T-helper 1 cell treated with Interleukin-12 subunit alpha and Interleukin-12 subunit beta and Interleukin-4 antibody, amounts not matched to agents 30 ng/mL and 1 ng/mL, for 36 hours (primary cell): Measurements from ENCODE around the gene CYTH2. TPM values are rescaled to one million over a fixed set of nuclear protein-coding genes. Genes with fewer than 3 reads are reported as not detected.

Source experiments
- intact Hi-C: fragments of 100-400 bp; cut with micrococcal nuclease; formaldehyde crosslinking; loops from one replicate; pipeline ENCODE4 v1.15.1; 2024
- total RNA-seq: library from RNA; stranded (reverse); gene quantifications from 2 replicates; pipeline ENCODE4 v1.2.3, GENCODE V29; 2022

CYTH2 gene
- total RNA-seq, 1 donor from 2014 or later = 49.0 TPM

- intact Hi-C loops = loop anchor here (1.0 to 5.0 kb wide), 18 partner anchors 9 to 1384 kb away; partner anchors contain the start of genes AKT1S1, CYTH2, DBP and GRWD1
These were observed 24.0 kb downstream of the CYTH2 start for GRCh38 chr19:48492925-48493717.

GRCh38 chr19:48493718-48494401, 24.7 kb downstream of the CYTH2 start:
- intact Hi-C loops = loop anchor here (1.0 to 5.0 kb wide), 18 partner anchors 8 to 1383 kb away; partner anchors contain the start of genes AKT1S1, CYTH2, DBP and GRWD1

- intact Hi-C loops = no loop called here
These were observed 26.2 kb downstream of the CYTH2 start for GRCh38 chr19:48495396-48495795.

- intact Hi-C loops = no loop called here
These were observed 28.0 kb downstream of the CYTH2 start for GRCh38 chr19:48496959-48497727.

GRCh38 chr19:48497728-48498594, 28.8 kb downstream of the CYTH2 start:
- intact Hi-C loops = no loop called here

- intact Hi-C loops = no loop called here
These were observed 29.6 kb downstream of the CYTH2 start for GRCh38 chr19:48498595-48499311.

GRCh38 chr19:48499316-48500090, 30.3 kb downstream of the CYTH2 start:
- intact Hi-C loops = loop anchor here (10.0 kb wide), 1 partner anchor 465 kb away; the partner anchor contains the start of gene FTL

GRCh38 chr19:48500830-48501493, 31.8 kb downstream of the CYTH2 start:
- intact Hi-C loops = loop anchor here (10.0 kb wide), 1 partner anchor 464 kb away; the partner anchor contains the start of gene FTL

- intact Hi-C loops = loop anchor here (1.0 to 10.0 kb wide), 4 partner anchors 8 to 463 kb away; partner anchors contain the start of genes CYTH2 and FTL
These were observed 32.6 kb downstream of the CYTH2 start for GRCh38 chr19:48501494-48502349.

GRCh38 chr19:48502350-48503018, 33.3 kb downstream of the CYTH2 start:
- intact Hi-C loops = loop anchor here (1.0 to 10.0 kb wide), 4 partner anchors 8 to 462 kb away; partner anchors contain the start of genes CYTH2 and FTL

- intact Hi-C loops = loop anchor here (1.0 to 10.0 kb wide), 4 partner anchors 78 to 459 kb away; partner anchors contain the start of gene FTL
These were observed 37.1 kb downstream of the CYTH2 start for GRCh38 chr19:48506138-48506733.

- intact Hi-C loops = loop anchor here (10.0 kb wide), 1 partner anchor 457 kb away; the partner anchor contains the start of gene FTL
These were observed 38.8 kb downstream of the CYTH2 start for GRCh38 chr19:48507911-48508439.

- intact Hi-C loops = loop anchor here (10.0 kb wide), 1 partner anchor 456 kb away; the partner anchor contains the start of gene FTL
These were observed 39.7 kb downstream of the CYTH2 start for GRCh38 chr19:48508729-48509411.

GRCh38 chr19:48509467-48510194, 40.5 kb downstream of the CYTH2 start:
- intact Hi-C loops = loop anchor here (1.0 to 10.0 kb wide), 10 partner anchors 7 to 455 kb away; partner anchors contain the start of genes CYTH2, FTL, HSD17B14 and IZUMO1
